Liver (tissue), 3 donors: ENCODE results near the gene COL8A2.

ENCODE experiments used
- EGR1 ChIP-seq, 2 donors: IDR thresholded peaks; 2 replicates each; pipeline ENCODE4 v1.6.1; 2016 to 2018; ENCODE audit warnings: antibody characterized with exemption in 2 of 2, low read depth in 2 of 2
- FOXA1 ChIP-seq: IDR thresholded peaks from 2 replicates; pipeline ENCODE4 v1.6.1; 2016; ENCODE audit warnings: antibody characterized with exemption
- JUND ChIP-seq, 2 donors: IDR thresholded peaks; 2 replicates each; pipeline ENCODE4 v1.6.1; 2016; ENCODE audit warnings: antibody characterized with exemption in 2 of 2
- RXRA ChIP-seq, 2 donors: IDR thresholded peaks; 2 replicates each; pipeline ENCODE4 v1.6.1; 2017 to 2018; ENCODE audit warnings: antibody characterized with exemption in 2 of 2, mild to moderate bottlenecking in 1 of 2
- SP1 ChIP-seq: IDR thresholded peaks from 2 replicates; pipeline ENCODE4 v1.6.1; 2018; ENCODE audit warnings: antibody characterized with exemption, mild to moderate bottlenecking
- TAF1 ChIP-seq: conservative IDR thresholded peaks from 2 replicates; pipeline ENCODE4 v1.6.1; 2016; ENCODE audit warnings: antibody characterized with exemption, mild to moderate bottlenecking
- YY1 ChIP-seq: IDR thresholded peaks from 2 replicates; pipeline ENCODE4 v1.6.1; 2016; ENCODE audit warnings: antibody characterized with exemption, mild to moderate bottlenecking
- TF ChIP-seq, protein P1 (sequence below): IDR thresholded peaks from 2 replicates; pipeline ENCODE4 v1.6.1; 2016; ENCODE audit warnings: antibody characterized with exemption
- TF ChIP-seq, protein P2 (sequence below): fragments of 150-350 bp; IDR thresholded peaks from 2 replicates; pipeline ENCODE4 v1.5.1; 2017; ENCODE audit warnings: improper control_type of control experiment, low read depth, low read length; ENCODE audit not compliant: missing input control
- TF ChIP-seq, protein P3 (sequence below): IDR thresholded peaks from 2 replicates; pipeline ENCODE4 v1.6.1; 2016; ENCODE audit warnings: antibody characterized with exemption
- TF ChIP-seq, protein P4 (sequence below): IDR thresholded peaks from 2 replicates; pipeline ENCODE4 v1.6.1; 2016; ENCODE audit warnings: antibody characterized with exemption, mild to moderate bottlenecking
- TF ChIP-seq, protein P5 (sequence below): IDR thresholded peaks from 2 replicates; pipeline ENCODE4 v1.6.1; 2016; ENCODE audit warnings: antibody characterized with exemption
- donor health status: healthy.
- donor health status: healthy.

DNA sequence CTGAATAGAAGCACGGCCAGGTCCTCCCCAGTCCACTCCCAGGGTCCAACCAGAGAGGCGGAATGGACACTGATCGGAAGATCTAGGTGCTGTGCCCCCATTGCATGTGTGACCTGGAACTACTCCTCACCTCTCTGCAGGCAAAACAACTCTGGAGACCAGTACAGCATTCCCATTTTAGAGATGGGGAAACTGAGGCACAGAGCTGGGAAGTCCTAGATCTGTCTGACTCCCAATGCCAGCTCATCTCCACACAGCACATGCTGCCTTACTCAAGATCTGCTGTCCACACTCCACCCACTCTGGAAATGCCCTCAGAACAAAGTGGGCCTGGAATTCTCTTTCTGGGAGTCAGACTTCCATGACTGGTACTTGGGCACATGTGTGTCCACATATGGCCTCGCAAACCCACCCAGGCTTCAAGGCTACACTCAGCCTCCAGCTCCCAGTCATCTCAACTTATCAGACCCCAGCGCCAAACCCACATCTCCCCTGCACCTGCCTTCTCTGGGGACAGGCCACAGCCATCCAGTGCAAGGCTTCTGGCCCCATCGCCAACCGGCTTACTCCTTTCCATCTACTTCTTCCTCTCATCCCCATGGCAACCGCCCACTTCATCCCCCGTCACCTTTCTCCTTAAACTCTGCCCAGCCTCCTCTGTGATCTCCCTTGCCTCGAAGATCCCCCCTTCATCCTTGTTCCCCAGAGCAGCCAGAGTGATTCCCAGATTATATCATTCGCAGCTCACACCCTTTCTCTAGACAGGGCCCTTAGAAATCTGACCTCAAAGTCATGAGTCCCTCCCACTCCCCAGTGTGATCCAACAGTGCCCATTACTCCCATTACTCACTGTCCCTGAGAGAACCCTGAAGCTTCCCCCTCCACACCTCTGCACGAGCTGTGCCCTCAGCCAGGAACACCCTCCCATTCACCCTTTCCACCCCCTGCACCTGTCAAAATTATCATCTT lies 2.7 kb downstream of the COL8A2 start:
- TF ChIP-seq, protein P1, sequence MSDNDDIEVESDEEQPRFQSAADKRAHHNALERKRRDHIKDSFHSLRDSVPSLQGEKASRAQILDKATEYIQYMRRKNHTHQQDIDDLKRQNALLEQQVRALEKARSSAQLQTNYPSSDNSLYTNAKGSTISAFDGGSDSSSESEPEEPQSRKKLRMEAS = no peak
- TF ChIP-seq, protein P2, sequence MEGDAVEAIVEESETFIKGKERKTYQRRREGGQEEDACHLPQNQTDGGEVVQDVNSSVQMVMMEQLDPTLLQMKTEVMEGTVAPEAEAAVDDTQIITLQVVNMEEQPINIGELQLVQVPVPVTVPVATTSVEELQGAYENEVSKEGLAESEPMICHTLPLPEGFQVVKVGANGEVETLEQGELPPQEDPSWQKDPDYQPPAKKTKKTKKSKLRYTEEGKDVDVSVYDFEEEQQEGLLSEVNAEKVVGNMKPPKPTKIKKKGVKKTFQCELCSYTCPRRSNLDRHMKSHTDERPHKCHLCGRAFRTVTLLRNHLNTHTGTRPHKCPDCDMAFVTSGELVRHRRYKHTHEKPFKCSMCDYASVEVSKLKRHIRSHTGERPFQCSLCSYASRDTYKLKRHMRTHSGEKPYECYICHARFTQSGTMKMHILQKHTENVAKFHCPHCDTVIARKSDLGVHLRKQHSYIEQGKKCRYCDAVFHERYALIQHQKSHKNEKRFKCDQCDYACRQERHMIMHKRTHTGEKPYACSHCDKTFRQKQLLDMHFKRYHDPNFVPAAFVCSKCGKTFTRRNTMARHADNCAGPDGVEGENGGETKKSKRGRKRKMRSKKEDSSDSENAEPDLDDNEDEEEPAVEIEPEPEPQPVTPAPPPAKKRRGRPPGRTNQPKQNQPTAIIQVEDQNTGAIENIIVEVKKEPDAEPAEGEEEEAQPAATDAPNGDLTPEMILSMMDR = no peak
- no peak for TF ChIP-seq TAF1
- no peak for TF ChIP-seq EGR1 (IDR thresholded peaks at IDR 0.05; ENCODE audit: low read depth in 2 of 2)
- no peak for TF ChIP-seq SP1
- TF ChIP-seq FOXA1 = no peak
- TF ChIP-seq, protein P3, sequence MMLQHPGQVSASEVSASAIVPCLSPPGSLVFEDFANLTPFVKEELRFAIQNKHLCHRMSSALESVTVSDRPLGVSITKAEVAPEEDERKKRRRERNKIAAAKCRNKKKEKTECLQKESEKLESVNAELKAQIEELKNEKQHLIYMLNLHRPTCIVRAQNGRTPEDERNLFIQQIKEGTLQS = no peak
- TF ChIP-seq, protein P4, sequence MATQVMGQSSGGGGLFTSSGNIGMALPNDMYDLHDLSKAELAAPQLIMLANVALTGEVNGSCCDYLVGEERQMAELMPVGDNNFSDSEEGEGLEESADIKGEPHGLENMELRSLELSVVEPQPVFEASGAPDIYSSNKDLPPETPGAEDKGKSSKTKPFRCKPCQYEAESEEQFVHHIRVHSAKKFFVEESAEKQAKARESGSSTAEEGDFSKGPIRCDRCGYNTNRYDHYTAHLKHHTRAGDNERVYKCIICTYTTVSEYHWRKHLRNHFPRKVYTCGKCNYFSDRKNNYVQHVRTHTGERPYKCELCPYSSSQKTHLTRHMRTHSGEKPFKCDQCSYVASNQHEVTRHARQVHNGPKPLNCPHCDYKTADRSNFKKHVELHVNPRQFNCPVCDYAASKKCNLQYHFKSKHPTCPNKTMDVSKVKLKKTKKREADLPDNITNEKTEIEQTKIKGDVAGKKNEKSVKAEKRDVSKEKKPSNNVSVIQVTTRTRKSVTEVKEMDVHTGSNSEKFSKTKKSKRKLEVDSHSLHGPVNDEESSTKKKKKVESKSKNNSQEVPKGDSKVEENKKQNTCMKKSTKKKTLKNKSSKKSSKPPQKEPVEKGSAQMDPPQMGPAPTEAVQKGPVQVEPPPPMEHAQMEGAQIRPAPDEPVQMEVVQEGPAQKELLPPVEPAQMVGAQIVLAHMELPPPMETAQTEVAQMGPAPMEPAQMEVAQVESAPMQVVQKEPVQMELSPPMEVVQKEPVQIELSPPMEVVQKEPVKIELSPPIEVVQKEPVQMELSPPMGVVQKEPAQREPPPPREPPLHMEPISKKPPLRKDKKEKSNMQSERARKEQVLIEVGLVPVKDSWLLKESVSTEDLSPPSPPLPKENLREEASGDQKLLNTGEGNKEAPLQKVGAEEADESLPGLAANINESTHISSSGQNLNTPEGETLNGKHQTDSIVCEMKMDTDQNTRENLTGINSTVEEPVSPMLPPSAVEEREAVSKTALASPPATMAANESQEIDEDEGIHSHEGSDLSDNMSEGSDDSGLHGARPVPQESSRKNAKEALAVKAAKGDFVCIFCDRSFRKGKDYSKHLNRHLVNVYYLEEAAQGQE = no peak
- no peak for TF ChIP-seq RXRA (IDR thresholded peaks at IDR 0.05)
- TF ChIP-seq, protein P5, sequence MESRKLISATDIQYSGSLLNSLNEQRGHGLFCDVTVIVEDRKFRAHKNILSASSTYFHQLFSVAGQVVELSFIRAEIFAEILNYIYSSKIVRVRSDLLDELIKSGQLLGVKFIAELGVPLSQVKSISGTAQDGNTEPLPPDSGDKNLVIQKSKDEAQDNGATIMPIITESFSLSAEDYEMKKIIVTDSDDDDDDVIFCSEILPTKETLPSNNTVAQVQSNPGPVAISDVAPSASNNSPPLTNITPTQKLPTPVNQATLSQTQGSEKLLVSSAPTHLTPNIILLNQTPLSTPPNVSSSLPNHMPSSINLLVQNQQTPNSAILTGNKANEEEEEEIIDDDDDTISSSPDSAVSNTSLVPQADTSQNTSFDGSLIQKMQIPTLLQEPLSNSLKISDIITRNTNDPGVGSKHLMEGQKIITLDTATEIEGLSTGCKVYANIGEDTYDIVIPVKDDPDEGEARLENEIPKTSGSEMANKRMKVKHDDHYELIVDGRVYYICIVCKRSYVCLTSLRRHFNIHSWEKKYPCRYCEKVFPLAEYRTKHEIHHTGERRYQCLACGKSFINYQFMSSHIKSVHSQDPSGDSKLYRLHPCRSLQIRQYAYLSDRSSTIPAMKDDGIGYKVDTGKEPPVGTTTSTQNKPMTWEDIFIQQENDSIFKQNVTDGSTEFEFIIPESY = no peak
- no peak for TF ChIP-seq JUND (IDR thresholded peaks at IDR 0.05)
- no peak for TF ChIP-seq YY1
